Osteoblast (primary cell): ENCODE measurements around the gene TLR9. TPM values are rescaled to one million over a fixed set of nuclear protein-coding genes. Genes with fewer than 3 reads are reported as not detected.

Experiments used
- DNase-seq: peaks from one replicate; pipeline ENCODE4 v3.0.0; 2011; ENCODE audit warnings: low spot score, mixed read lengths; ENCODE audit not compliant: insufficient read length; ENCODE audit errors: missing footprints
- H2AFZ ChIP-seq: 2 replicates; pipeline ENCODE4 v1.6.0; 2011; ENCODE audit warnings: mild to moderate bottlenecking, low read length
- H3K27ac ChIP-seq: 2 replicates; pipeline ENCODE4 v1.5.1; 2011; ENCODE audit warnings: mild to moderate bottlenecking, low read depth, low read length, moderate library complexity
- H3K27me3 ChIP-seq: 2 replicates; pipeline ENCODE4 v1.6.0; 2012; ENCODE audit warnings: mild to moderate bottlenecking, control low read depth, inconsistent platforms, low read length, moderate library complexity; ENCODE audit not compliant: insufficient read depth
- H3K36me3 ChIP-seq: 2 replicates; pipeline ENCODE4 v1.5.1; 2011; ENCODE audit warnings: mild to moderate bottlenecking, low read length, control low read depth, moderate library complexity; ENCODE audit not compliant: insufficient read depth
- H3K4me1 ChIP-seq: 2 replicates; pipeline ENCODE4 v1.5.1; 2011; ENCODE audit warnings: mild to moderate bottlenecking, low read length, control low read depth, moderate library complexity; ENCODE audit not compliant: insufficient read depth
- H3K4me2 ChIP-seq: 2 replicates; pipeline ENCODE4 v1.6.0; 2011; ENCODE audit warnings: mild to moderate bottlenecking, low read length; ENCODE audit not compliant: insufficient read depth
- H3K4me3 ChIP-seq: fragments of 200-600 bp; sonication (generic); 3 replicates; pipeline ENCODE4 v1.5.1; 2012; ENCODE audit warnings: mild to moderate bottlenecking, low read length, inconsistent platforms; ENCODE audit not compliant: insufficient read depth
- H3K79me2 ChIP-seq: 2 replicates; pipeline ENCODE4 v1.6.0; 2012; ENCODE audit warnings: mild to moderate bottlenecking, low read length, control low read depth, inconsistent platforms; ENCODE audit not compliant: insufficient read depth
- H3K9me3 ChIP-seq: 2 replicates; pipeline ENCODE4 v1.5.1; 2011; ENCODE audit warnings: low read depth, low read length, control low read depth
- H4K20me1 ChIP-seq: 2 replicates; pipeline ENCODE4 v1.6.0; 2012; ENCODE audit warnings: mild to moderate bottlenecking, low read length, control low read depth; ENCODE audit not compliant: insufficient read depth
- CTCF ChIP-seq: IDR thresholded peaks from 2 replicates; pipeline ENCODE4 v1.5.1; 2011; ENCODE audit warnings: mild to moderate bottlenecking, low read depth, low read length, moderate library complexity; ENCODE audit errors: extremely low read depth
- total RNA-seq: library from RNA; depleted of rRNA; stranded (reverse); fragments of >200 nt; gene quantifications from 2 replicates; pipeline ENCODE4 v1.2.3, GENCODE V29; 2012

Gene TLR9
- total RNA-seq, 1 donor, result not detected

DNA sequence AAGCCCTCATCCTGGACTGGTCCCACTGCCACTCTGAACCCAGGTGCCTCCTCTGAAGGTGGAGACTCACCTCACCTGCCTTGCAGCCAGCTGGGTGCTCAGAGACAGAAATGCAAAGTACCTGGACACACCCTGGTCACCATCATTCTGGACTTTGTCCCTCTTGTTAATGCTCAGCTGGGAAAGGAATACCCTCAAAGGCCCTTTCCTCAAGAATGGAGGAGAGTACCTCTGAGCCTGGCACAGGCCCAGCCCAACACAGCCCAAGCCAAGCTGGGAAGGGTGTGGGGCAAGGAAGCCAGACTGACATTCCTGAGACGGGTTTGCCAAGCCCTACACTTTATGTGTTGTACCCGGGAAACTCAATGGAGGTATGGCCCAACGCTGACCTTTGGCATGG is 28.5 kb downstream of the TLR9 start:
- Histone ChIP-seq H3K4me3 (no peak overlapping the region), H3K79me2 (peaks cover 19% of the 10 kb centered on the region), H3K4me1 (peaks cover 32% of the 10 kb centered on the region), H3K27me3 (no peaks in the 10 kb centered on the region), H4K20me1 (peaks cover 11% of the 10 kb centered on the region), H3K36me3 (peaks cover 20% of the 10 kb centered on the region), H3K27ac (no peak overlapping the region), H2AFZ (no peak overlapping the region), H3K4me2 (peak overlapping the region; percentile 86), H3K9me3 (no peaks in the 10 kb centered on the region)
- no peak for TF ChIP-seq CTCF
- no peak for DNase-seq

DNA sequence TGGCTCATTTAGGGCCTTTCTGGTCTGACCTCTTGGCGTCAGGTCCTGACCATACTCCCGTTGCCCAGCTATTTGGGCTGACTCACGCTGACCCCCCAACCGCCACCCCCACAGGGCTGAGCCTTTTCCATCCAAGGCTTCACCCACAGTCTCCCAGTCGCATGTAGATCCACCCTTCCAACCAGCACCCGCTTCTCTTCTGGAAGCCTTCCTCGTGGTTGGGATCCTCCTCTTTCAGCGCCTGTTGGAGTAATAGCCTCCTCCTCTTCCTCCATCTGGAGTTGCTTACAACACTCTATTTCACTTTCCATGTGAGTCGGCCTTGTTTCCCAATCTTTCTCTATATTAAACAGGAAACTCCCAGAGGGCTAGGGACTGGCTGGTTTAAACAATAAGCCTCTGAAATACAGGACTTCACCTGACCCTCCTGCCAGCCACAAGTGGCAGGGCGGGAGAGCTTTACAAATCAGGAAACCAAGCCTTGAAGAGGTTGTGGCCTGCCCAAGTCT is 29.6 kb downstream of the TLR9 start:
- no peak for TF ChIP-seq CTCF
- H3K36me3 ChIP-seq, result peaks cover 9% of the 10 kb centered on the region
- H3K9me3 ChIP-seq, result no peaks in the 10 kb centered on the region
- DNase-seq, result no peak
- no peak overlapping the region for H3K27ac ChIP-seq
- H3K4me1 ChIP-seq, result peaks cover 36% of the 10 kb centered on the region
- H3K4me3 ChIP-seq, result no peak overlapping the region
- H3K4me2 ChIP-seq, result peak overlapping the region; percentile 17
- peak overlapping the region; percentile 78 for H2AFZ ChIP-seq
- H4K20me1 ChIP-seq, result peaks cover 11% of the 10 kb centered on the region
- no peaks in the 10 kb centered on the region for H3K27me3 ChIP-seq
- H3K79me2 ChIP-seq, result peaks cover 19% of the 10 kb centered on the region

DNA sequence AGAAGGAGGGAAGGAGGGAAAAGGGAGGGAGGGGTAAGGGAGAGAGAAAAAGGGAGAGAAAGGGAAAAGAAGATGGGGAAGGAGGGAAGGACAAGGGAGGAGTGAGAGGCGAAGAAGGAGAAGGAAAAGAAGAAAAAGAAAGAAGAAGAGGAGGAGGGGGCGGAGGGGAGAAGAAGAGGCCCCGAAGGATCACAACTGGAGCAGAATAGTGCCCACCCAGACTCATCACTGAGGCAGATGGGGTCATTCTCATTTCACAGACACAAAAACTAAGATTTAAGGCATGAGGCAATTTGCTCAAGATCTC is 30.2 kb downstream of the TLR9 start:
- no peak for TF ChIP-seq CTCF
- Histone ChIP-seq H4K20me1 (peaks cover 11% of the 10 kb centered on the region), H3K4me2 (no peak overlapping the region), H3K27me3 (no peaks in the 10 kb centered on the region), H3K79me2 (peaks cover 19% of the 10 kb centered on the region), H3K27ac (no peak overlapping the region), H3K9me3 (no peaks in the 10 kb centered on the region), H2AFZ (no peak overlapping the region), H3K4me3 (no peak overlapping the region), H3K4me1 (peaks cover 42% of the 10 kb centered on the region), H3K36me3 (peaks cover 4% of the 10 kb centered on the region)
- DNase-seq, result no peak

GRCh38 chr3:52194485-52195290 is 30.8 kb downstream of the TLR9 start:
- Histone ChIP-seq H2AFZ (no peak overlapping the region), H3K27ac (no peak overlapping the region), H3K4me3 (no peak overlapping the region), H3K79me2 (peaks cover 17% of the 10 kb centered on the region), H4K20me1 (peaks cover 11% of the 10 kb centered on the region), H3K4me1 (peaks cover 47% of the 10 kb centered on the region), H3K27me3 (no peaks in the 10 kb centered on the region), H3K36me3 (no peaks in the 10 kb centered on the region), H3K4me2 (no peak overlapping the region), H3K9me3 (no peaks in the 10 kb centered on the region)
- DNase-seq, result no peak
- no peak for TF ChIP-seq CTCF
